ENCODE results near the gene VAV3. TPM values are rescaled to one million over a fixed set of nuclear protein-coding genes. Genes with fewer than 3 reads are reported as not detected.

The VAV3 gene
- total RNA-seq, 1 experiment from 2014 or later: 10.0 TPM

DNA sequence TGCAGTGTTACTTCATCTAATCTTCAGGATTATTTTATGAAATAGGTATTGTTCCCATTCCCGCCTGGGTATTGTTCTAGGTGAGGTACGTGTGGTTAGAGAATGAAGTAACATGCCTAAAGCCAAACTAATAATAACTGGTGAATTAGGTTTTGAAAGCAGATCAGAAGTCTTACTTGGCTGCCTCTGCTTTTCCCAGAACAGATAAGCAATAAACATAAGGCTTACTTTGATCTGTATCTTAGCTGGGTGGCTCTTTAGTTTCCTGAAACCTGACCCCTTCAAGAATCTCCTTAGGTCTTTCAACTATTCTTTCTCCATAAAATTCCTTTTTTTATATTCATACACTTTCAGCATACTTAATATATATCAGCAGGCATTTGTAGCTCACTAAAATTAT is 65.3 kb downstream of the VAV3 start (continued):
- TF ChIP-seq, protein P1, sequence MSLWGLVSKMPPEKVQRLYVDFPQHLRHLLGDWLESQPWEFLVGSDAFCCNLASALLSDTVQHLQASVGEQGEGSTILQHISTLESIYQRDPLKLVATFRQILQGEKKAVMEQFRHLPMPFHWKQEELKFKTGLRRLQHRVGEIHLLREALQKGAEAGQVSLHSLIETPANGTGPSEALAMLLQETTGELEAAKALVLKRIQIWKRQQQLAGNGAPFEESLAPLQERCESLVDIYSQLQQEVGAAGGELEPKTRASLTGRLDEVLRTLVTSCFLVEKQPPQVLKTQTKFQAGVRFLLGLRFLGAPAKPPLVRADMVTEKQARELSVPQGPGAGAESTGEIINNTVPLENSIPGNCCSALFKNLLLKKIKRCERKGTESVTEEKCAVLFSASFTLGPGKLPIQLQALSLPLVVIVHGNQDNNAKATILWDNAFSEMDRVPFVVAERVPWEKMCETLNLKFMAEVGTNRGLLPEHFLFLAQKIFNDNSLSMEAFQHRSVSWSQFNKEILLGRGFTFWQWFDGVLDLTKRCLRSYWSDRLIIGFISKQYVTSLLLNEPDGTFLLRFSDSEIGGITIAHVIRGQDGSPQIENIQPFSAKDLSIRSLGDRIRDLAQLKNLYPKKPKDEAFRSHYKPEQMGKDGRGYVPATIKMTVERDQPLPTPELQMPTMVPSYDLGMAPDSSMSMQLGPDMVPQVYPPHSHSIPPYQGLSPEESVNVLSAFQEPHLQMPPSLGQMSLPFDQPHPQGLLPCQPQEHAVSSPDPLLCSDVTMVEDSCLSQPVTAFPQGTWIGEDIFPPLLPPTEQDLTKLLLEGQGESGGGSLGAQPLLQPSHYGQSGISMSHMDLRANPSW (CRISPR knock-in tag; conservative IDR thresholded peaks at IDR 0.05; ENCODE audit: low read depth): no peak
- TF ChIP-seq ZNF671 (CRISPR knock-in tag; IDR thresholded peaks at IDR 0.05) (no peak), TEAD4 (CRISPR knock-in tag; IDR thresholded peaks at IDR 0.05) (no peak), NR2C2 (CRISPR knock-in tag; IDR thresholded peaks at IDR 0.05) (no peak), ZNF263 (CRISPR knock-in tag; IDR thresholded peaks at IDR 0.05; ENCODE audit: low read depth) (no peak), OVOL2 (CRISPR knock-in tag; IDR thresholded peaks at IDR 0.05; ENCODE audit: borderline replicate concordance) (no peak), SMAD3 (CRISPR knock-in tag; IDR thresholded peaks at IDR 0.05; ENCODE audit: borderline replicate concordance) (no peak), ZNF396 (CRISPR knock-in tag; IDR thresholded peaks at IDR 0.05; ENCODE audit: borderline replicate concordance) (no peak)
- TF ChIP-seq, protein P2, sequence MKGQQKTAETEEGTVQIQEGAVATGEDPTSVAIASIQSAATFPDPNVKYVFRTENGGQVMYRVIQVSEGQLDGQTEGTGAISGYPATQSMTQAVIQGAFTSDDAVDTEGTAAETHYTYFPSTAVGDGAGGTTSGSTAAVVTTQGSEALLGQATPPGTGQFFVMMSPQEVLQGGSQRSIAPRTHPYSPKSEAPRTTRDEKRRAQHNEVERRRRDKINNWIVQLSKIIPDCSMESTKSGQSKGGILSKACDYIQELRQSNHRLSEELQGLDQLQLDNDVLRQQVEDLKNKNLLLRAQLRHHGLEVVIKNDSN (CRISPR knock-in tag; IDR thresholded peaks at IDR 0.05): no peak
- TF ChIP-seq, protein P3, sequence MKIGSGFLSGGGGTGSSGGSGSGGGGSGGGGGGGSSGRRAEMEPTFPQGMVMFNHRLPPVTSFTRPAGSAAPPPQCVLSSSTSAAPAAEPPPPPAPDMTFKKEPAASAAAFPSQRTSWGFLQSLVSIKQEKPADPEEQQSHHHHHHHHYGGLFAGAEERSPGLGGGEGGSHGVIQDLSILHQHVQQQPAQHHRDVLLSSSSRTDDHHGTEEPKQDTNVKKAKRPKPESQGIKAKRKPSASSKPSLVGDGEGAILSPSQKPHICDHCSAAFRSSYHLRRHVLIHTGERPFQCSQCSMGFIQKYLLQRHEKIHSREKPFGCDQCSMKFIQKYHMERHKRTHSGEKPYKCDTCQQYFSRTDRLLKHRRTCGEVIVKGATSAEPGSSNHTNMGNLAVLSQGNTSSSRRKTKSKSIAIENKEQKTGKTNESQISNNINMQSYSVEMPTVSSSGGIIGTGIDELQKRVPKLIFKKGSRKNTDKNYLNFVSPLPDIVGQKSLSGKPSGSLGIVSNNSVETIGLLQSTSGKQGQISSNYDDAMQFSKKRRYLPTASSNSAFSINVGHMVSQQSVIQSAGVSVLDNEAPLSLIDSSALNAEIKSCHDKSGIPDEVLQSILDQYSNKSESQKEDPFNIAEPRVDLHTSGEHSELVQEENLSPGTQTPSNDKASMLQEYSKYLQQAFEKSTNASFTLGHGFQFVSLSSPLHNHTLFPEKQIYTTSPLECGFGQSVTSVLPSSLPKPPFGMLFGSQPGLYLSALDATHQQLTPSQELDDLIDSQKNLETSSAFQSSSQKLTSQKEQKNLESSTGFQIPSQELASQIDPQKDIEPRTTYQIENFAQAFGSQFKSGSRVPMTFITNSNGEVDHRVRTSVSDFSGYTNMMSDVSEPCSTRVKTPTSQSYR (CRISPR knock-in tag; IDR thresholded peaks at IDR 0.05): no peak
- TF ChIP-seq, protein P4, sequence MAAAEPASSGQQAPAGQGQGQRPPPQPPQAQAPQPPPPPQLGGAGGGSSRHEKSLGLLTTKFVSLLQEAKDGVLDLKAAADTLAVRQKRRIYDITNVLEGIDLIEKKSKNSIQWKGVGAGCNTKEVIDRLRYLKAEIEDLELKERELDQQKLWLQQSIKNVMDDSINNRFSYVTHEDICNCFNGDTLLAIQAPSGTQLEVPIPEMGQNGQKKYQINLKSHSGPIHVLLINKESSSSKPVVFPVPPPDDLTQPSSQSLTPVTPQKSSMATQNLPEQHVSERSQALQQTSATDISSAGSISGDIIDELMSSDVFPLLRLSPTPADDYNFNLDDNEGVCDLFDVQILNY (CRISPR knock-in tag; IDR thresholded peaks at IDR 0.05): no peak

DNA sequence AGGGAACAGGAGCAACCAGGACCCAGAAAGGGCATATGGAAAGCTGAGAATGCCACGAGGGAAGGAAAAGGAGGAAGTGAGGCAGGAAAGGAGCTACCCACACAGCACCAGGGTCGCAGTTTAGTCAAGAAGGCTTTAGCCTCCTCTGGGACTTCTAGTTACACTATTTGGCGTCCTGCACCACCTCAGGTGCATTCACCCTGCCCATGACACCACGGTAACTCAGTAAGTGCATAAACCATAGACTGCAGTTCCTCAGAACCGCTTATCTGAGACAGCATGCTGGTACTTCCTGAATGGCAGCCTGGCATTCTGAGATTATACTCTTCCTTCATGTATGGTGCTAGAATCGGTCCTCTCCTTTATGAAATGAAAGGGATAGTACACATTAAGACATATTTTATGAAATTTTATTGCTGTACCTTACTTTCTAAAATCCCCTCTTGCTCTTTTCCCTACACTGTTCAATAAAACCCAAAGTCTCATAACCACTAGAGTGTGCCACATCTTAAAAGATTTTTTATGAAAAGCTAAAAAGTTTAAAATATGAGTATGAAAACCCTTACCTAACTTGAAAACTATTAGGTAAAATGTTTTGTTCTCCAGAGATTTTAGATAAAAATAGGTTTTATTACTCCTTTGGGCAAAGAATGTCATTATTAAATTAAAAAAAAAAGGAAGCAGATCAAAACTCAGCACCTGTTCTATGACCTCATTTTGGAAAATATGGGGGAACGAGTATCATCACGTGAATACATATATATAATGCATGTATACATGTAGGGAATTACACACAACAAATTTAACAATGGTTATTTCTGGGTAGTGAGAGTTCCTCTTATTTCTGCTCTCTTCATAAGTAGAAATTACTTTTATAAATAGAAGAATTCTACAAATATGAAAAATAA is 67.3 kb downstream of the VAV3 start:
- no peak for DNase-seq (ENCODE audit: low spot score)
- no peak for ATAC-seq
- ChIA-PET POLR2A (no interaction called here), CTCF (no interaction called here)
- H3K36me3 Mint-ChIP-seq: peaks cover 13% of the 10 kb centered on the region
- H3K9me3 Mint-ChIP-seq: peaks cover 16% of the 10 kb centered on the region
- H3K27me3 Mint-ChIP-seq (ENCODE audit: low read depth): no peaks in the 10 kb centered on the region
- H3K27ac Mint-ChIP-seq: peak overlapping the region; percentile 81
- peaks cover 28% of the 10 kb centered on the region for H3K4me1 Mint-ChIP-seq
- H3K4me3 Mint-ChIP-seq: no peak overlapping the region
- TF ChIP-seq, protein P5, sequence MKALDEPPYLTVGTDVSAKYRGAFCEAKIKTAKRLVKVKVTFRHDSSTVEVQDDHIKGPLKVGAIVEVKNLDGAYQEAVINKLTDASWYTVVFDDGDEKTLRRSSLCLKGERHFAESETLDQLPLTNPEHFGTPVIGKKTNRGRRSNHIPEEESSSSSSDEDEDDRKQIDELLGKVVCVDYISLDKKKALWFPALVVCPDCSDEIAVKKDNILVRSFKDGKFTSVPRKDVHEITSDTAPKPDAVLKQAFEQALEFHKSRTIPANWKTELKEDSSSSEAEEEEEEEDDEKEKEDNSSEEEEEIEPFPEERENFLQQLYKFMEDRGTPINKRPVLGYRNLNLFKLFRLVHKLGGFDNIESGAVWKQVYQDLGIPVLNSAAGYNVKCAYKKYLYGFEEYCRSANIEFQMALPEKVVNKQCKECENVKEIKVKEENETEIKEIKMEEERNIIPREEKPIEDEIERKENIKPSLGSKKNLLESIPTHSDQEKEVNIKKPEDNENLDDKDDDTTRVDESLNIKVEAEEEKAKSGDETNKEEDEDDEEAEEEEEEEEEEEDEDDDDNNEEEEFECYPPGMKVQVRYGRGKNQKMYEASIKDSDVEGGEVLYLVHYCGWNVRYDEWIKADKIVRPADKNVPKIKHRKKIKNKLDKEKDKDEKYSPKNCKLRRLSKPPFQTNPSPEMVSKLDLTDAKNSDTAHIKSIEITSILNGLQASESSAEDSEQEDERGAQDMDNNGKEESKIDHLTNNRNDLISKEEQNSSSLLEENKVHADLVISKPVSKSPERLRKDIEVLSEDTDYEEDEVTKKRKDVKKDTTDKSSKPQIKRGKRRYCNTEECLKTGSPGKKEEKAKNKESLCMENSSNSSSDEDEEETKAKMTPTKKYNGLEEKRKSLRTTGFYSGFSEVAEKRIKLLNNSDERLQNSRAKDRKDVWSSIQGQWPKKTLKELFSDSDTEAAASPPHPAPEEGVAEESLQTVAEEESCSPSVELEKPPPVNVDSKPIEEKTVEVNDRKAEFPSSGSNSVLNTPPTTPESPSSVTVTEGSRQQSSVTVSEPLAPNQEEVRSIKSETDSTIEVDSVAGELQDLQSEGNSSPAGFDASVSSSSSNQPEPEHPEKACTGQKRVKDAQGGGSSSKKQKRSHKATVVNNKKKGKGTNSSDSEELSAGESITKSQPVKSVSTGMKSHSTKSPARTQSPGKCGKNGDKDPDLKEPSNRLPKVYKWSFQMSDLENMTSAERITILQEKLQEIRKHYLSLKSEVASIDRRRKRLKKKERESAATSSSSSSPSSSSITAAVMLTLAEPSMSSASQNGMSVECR (CRISPR knock-in tag; IDR thresholded peaks at IDR 0.05; ENCODE audit: borderline replicate concordance): no peak
- TF ChIP-seq TEAD4 (CRISPR knock-in tag; IDR thresholded peaks at IDR 0.05) (no peak), ZNF121 (CRISPR knock-in tag; IDR thresholded peaks at IDR 0.05) (no peak), ZNF671 (CRISPR knock-in tag; IDR thresholded peaks at IDR 0.05) (no peak)
- TF ChIP-seq, protein P6, sequence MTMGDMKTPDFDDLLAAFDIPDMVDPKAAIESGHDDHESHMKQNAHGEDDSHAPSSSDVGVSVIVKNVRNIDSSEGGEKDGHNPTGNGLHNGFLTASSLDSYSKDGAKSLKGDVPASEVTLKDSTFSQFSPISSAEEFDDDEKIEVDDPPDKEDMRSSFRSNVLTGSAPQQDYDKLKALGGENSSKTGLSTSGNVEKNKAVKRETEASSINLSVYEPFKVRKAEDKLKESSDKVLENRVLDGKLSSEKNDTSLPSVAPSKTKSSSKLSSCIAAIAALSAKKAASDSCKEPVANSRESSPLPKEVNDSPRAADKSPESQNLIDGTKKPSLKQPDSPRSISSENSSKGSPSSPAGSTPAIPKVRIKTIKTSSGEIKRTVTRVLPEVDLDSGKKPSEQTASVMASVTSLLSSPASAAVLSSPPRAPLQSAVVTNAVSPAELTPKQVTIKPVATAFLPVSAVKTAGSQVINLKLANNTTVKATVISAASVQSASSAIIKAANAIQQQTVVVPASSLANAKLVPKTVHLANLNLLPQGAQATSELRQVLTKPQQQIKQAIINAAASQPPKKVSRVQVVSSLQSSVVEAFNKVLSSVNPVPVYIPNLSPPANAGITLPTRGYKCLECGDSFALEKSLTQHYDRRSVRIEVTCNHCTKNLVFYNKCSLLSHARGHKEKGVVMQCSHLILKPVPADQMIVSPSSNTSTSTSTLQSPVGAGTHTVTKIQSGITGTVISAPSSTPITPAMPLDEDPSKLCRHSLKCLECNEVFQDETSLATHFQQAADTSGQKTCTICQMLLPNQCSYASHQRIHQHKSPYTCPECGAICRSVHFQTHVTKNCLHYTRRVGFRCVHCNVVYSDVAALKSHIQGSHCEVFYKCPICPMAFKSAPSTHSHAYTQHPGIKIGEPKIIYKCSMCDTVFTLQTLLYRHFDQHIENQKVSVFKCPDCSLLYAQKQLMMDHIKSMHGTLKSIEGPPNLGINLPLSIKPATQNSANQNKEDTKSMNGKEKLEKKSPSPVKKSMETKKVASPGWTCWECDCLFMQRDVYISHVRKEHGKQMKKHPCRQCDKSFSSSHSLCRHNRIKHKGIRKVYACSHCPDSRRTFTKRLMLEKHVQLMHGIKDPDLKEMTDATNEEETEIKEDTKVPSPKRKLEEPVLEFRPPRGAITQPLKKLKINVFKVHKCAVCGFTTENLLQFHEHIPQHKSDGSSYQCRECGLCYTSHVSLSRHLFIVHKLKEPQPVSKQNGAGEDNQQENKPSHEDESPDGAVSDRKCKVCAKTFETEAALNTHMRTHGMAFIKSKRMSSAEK (CRISPR knock-in tag; IDR thresholded peaks at IDR 0.05; ENCODE audit: borderline replicate concordance): no peak
- TF ChIP-seq, protein P3 (CRISPR knock-in tag; IDR thresholded peaks at IDR 0.05): no peak

Measured in WTC11 (cell line).